Nephron progenitor cell (in vitro differentiated cells): Measurements from ENCODE around the gene PCDH15.

Experiments
- DNase-seq: peaks from one replicate; pipeline ENCODE4 v3.0.0; 2021
- H3K27ac Mint-ChIP-seq: 2 replicates; pipeline ENCODE4 v1.8.0; 2021; ENCODE audit warnings: mild to moderate bottlenecking, moderate library complexity, mixed read lengths
- H3K27me3 Mint-ChIP-seq: 2 replicates; pipeline ENCODE4 v1.8.0; 2021; ENCODE audit warnings: mild to moderate bottlenecking, low read depth, mixed read lengths; ENCODE audit not compliant: poor library complexity
- H3K36me3 Mint-ChIP-seq: 2 replicates; pipeline ENCODE4 v1.8.0; 2021; ENCODE audit warnings: low read depth, mixed read lengths
- H3K4me1 Mint-ChIP-seq: 2 replicates; pipeline ENCODE4 v1.8.0; 2021; ENCODE audit warnings: mixed read lengths
- H3K4me3 Mint-ChIP-seq: 2 replicates; pipeline ENCODE4 v1.8.0; 2021; ENCODE audit warnings: mild to moderate bottlenecking, moderate library complexity, mixed read lengths
- H3K9me3 Mint-ChIP-seq: 2 replicates; pipeline ENCODE4 v1.8.0; 2021; ENCODE audit warnings: mild to moderate bottlenecking, moderate library complexity, mixed read lengths
- CTCF ChIP-seq: fragments of 200-600 bp; sonication (generic); IDR thresholded peaks from 2 replicates; pipeline ENCODE4 v1.5.0; 2021; ENCODE audit warnings: antibody characterized with exemption

Gene PCDH15

GRCh38 chr10:54708021-54708420 is 93.0 kb downstream of the PCDH15 start:
- DNase-seq = no peak
- H3K27me3 Mint-ChIP-seq = no peaks in the 10 kb centered on the region
- H3K9me3 Mint-ChIP-seq = peaks cover 12% of the 10 kb centered on the region
- no peak overlapping the region for H3K27ac Mint-ChIP-seq
- no peak overlapping the region for H3K4me3 Mint-ChIP-seq
- TF ChIP-seq CTCF = no peak
- no peaks in the 10 kb centered on the region for H3K4me1 Mint-ChIP-seq
- H3K36me3 Mint-ChIP-seq = no peaks in the 10 kb centered on the region

- no peak for DNase-seq
- no peak for TF ChIP-seq CTCF
- peaks cover 18% of the 10 kb centered on the region for H3K9me3 Mint-ChIP-seq
- H3K27me3 Mint-ChIP-seq = peaks cover 3% of the 10 kb centered on the region
- H3K4me3 Mint-ChIP-seq = no peak overlapping the region
- H3K36me3 Mint-ChIP-seq = no peaks in the 10 kb centered on the region
- H3K27ac Mint-ChIP-seq = no peak overlapping the region
- no peaks in the 10 kb centered on the region for H3K4me1 Mint-ChIP-seq
Measured at GRCh38 chr10:54702583-54703485, 98.2 kb downstream of the PCDH15 start.

- DNase-seq = no peak
- no peak for TF ChIP-seq CTCF
- no peak overlapping the region for H3K27ac Mint-ChIP-seq
- H3K36me3 Mint-ChIP-seq = no peaks in the 10 kb centered on the region
- no peak overlapping the region for H3K4me3 Mint-ChIP-seq
- no peaks in the 10 kb centered on the region for H3K27me3 Mint-ChIP-seq
- no peaks in the 10 kb centered on the region for H3K9me3 Mint-ChIP-seq
- H3K4me1 Mint-ChIP-seq = no peaks in the 10 kb centered on the region
Measured at GRCh38 chr10:54691331-54691730, 109.7 kb downstream of the PCDH15 start.

- Mint-ChIP-seq H3K36me3 (no peaks in the 10 kb centered on the region), H3K4me3 (no peak overlapping the region), H3K27me3 (no peaks in the 10 kb centered on the region), H3K27ac (no peak overlapping the region), H3K4me1 (no peaks in the 10 kb centered on the region), H3K9me3 (no peaks in the 10 kb centered on the region)
- TF ChIP-seq CTCF = no peak
- DNase-seq = no peak
Measured at GRCh38 chr10:54682554-54682953, 118.5 kb downstream of the PCDH15 start.

GRCh38 chr10:54681136-54681535 is 119.9 kb downstream of the PCDH15 start:
- no peak for TF ChIP-seq CTCF
- no peak overlapping the region for H3K4me3 Mint-ChIP-seq
- no peak for DNase-seq

GRCh38 chr10:54667136-54667535 is 133.9 kb downstream of the PCDH15 start:
- no peaks in the 10 kb centered on the region for H3K9me3 Mint-ChIP-seq
- no peak for DNase-seq
- no peak for TF ChIP-seq CTCF
- no peak overlapping the region for H3K4me3 Mint-ChIP-seq
- H3K36me3 Mint-ChIP-seq = no peaks in the 10 kb centered on the region
- H3K4me1 Mint-ChIP-seq = no peaks in the 10 kb centered on the region
- H3K27ac Mint-ChIP-seq = no peak overlapping the region
- no peaks in the 10 kb centered on the region for H3K27me3 Mint-ChIP-seq

More at GRCh38 chr10:54681136-54681535, 119.9 kb downstream of the PCDH15 start:
- H3K9me3 Mint-ChIP-seq = no peaks in the 10 kb centered on the region
- no peaks in the 10 kb centered on the region for H3K36me3 Mint-ChIP-seq
- H3K4me1 Mint-ChIP-seq = no peaks in the 10 kb centered on the region
- no peak overlapping the region for H3K27ac Mint-ChIP-seq
- no peaks in the 10 kb centered on the region for H3K27me3 Mint-ChIP-seq
